ENCODE results near the gene STAG1.

- TF ChIP-seq CTCF (IDR thresholded peaks at IDR 0.05) (no peak), POLR2AphosphoS5 (IDR thresholded peaks at IDR 0.05; ENCODE audit: low read depth, low read length) (no peak), MAX (IDR thresholded peaks at IDR 0.05; ENCODE audit: low read depth) (no peak), SIN3A (IDR thresholded peaks at IDR 0.05; ENCODE audit: borderline replicate concordance, low read depth, low read length) (no peak), NFIC (IDR thresholded peaks at IDR 0.05; ENCODE audit: borderline replicate concordance) (no peak), YY1 (IDR thresholded peaks at IDR 0.05; ENCODE audit: low read depth) (no peak), FOXM1 (IDR thresholded peaks at IDR 0.05; ENCODE audit: low read depth) (no peak), USF2 (IDR thresholded peaks at IDR 0.05; ENCODE audit: borderline replicate concordance, low read depth, low read length) (no peak), RFX5 (IDR thresholded peaks at IDR 0.05; ENCODE audit: low read length) (no peak), CHD2 (IDR thresholded peaks at IDR 0.05; ENCODE audit: low read length, partially characterized antibody) (no peak), TAF1 (IDR thresholded peaks at IDR 0.05; ENCODE audit: borderline replicate concordance, low read depth, low read length) (no peak), EZH2phosphoT487 (IDR thresholded peaks at IDR 0.05; ENCODE audit: borderline replicate concordance, low read depth) (no peak), TCF12 (IDR thresholded peaks at IDR 0.05) (no peak), RXRA (IDR thresholded peaks at IDR 0.05; ENCODE audit: borderline replicate concordance, low read depth) (no peak)
Observed at GRCh38 chr3:136671921-136672320, 80.3 kb downstream of the STAG1 start.
